Testis (tissue), 2 donors: Measurements from ENCODE around the gene TUT4.

Experiments
- POLR2A ChIP-seq: fragments of 450-650 bp; IDR thresholded peaks from one replicate; pipeline ENCODE4 v1.6.1; 2017; ENCODE audit warnings: antibody characterized with exemption, mild to moderate bottlenecking, moderate library complexity
- TF ChIP-seq, protein P1 (sequence below), 3 experiments: fragments of 450-650 bp in 2 of 3; fragments of 200-600 bp in 1 of 3; sonication (generic) in 1 of 3; IDR thresholded peaks; one replicate each; pipeline ENCODE4 v1.5.1; 2016 to 2019; ENCODE audit warnings: antibody characterized with exemption in 3 of 3, mild to moderate bottlenecking in 2 of 3, moderate library complexity in 1 of 3

DNA sequence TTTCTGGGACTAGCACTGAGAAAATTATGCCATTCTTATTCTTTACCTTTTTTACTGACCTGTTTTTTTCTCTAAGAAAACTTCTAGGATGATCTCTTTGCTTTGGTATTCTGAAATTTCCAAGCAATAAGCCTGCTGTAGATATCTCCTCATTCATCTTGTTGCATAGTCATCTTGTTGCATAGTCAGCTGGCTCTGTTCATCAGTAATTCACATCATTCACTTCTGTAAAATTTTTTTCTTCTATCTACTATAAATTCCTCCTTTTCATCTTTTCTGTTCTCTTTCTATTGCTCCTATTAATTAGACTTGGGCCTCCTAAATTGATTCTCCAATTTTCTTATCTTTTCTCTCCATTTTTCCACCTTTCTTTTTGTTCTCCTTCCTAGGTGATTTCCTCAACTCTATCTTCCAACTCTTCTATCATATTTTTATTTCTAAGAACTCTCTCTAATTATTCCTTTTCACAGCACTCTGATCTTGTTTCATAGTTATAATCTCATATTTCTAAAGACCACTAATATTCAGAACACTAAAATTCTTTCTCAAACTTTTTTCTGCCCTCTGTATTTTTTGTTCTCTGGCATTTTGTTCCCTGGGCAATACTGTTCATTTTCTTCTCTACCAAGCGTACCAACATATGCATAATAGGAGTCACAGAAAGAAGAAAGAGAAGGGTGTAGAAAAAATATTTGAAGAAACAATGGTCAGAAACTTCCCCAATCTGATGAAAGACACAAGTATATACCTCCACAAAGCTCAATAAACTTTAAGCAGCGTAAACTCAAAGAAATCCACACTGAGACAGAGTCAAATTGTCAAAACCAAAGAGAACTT, 17.7 kb downstream of the TUT4 start:
- TF ChIP-seq POLR2A, result no peak
- TF ChIP-seq, protein P1, sequence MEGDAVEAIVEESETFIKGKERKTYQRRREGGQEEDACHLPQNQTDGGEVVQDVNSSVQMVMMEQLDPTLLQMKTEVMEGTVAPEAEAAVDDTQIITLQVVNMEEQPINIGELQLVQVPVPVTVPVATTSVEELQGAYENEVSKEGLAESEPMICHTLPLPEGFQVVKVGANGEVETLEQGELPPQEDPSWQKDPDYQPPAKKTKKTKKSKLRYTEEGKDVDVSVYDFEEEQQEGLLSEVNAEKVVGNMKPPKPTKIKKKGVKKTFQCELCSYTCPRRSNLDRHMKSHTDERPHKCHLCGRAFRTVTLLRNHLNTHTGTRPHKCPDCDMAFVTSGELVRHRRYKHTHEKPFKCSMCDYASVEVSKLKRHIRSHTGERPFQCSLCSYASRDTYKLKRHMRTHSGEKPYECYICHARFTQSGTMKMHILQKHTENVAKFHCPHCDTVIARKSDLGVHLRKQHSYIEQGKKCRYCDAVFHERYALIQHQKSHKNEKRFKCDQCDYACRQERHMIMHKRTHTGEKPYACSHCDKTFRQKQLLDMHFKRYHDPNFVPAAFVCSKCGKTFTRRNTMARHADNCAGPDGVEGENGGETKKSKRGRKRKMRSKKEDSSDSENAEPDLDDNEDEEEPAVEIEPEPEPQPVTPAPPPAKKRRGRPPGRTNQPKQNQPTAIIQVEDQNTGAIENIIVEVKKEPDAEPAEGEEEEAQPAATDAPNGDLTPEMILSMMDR (IDR thresholded peaks at IDR 0.05), result no peak
